Liver (tissue), 3 donors: ENCODE results near the gene ZDHHC14.

Source experiments
- ATF3 ChIP-seq: IDR thresholded peaks from 2 replicates; pipeline ENCODE4 v1.6.1; 2016; ENCODE audit warnings: antibody characterized with exemption
- CTCF ChIP-seq: fragments of 150-350 bp; IDR thresholded peaks from 2 replicates; pipeline ENCODE4 v1.5.1; 2017; ENCODE audit warnings: improper control_type of control experiment, low read depth, low read length; ENCODE audit not compliant: missing input control
- MAX ChIP-seq: IDR thresholded peaks from 2 replicates; pipeline ENCODE4 v1.6.1; 2016; ENCODE audit warnings: antibody characterized with exemption
- REST ChIP-seq: IDR thresholded peaks from 2 replicates; pipeline ENCODE4 v1.6.1; 2016; ENCODE audit warnings: antibody characterized with exemption, mild to moderate bottlenecking
- TAF1 ChIP-seq: conservative IDR thresholded peaks from 2 replicates; pipeline ENCODE4 v1.6.1; 2016; ENCODE audit warnings: antibody characterized with exemption, mild to moderate bottlenecking
- ZBTB33 ChIP-seq: IDR thresholded peaks from 2 replicates; pipeline ENCODE4 v1.6.1; 2016; ENCODE audit warnings: antibody characterized with exemption
- donor health status: healthy.
- donor health status: healthy.

- TF ChIP-seq ZBTB33 = no peak
- TF ChIP-seq CTCF = no peak
- no peak for TF ChIP-seq REST
- TF ChIP-seq TAF1 = no peak
- no peak for TF ChIP-seq ATF3
- TF ChIP-seq MAX = no peak
Measured at GRCh38 chr6:157443066-157443800, 62.2 kb downstream of the ZDHHC14 start.
